Mucosa of rectum (tissue), 2 donors: ENCODE data around the gene CENPO.
"Not testable (repeated sequence)": the region's sequence is repeated elsewhere in the genome, so short reads cannot be mapped to it uniquely, and the experiment has no call there.

Experiments used
- H3K27ac ChIP-seq, 2 donors: one replicate each; pipeline ENCODE4 v1.7.0; 2013; ENCODE audit warnings: inconsistent platforms in 2 of 2, low read depth in 2 of 2, low read length in 2 of 2
- H3K27me3 ChIP-seq, 2 donors: one replicate each; pipeline ENCODE4 v1.7.0; 2013; ENCODE audit warnings: low read length in 2 of 2; ENCODE audit not compliant: control insufficient read depth in 2 of 2, insufficient read depth in 2 of 2
- H3K36me3 ChIP-seq, 2 donors: one replicate each; pipeline ENCODE4 v1.7.0; 2013; ENCODE audit warnings: low read length in 2 of 2; ENCODE audit not compliant: control insufficient read depth in 2 of 2, insufficient read depth in 2 of 2
- H3K4me1 ChIP-seq, 2 donors: one replicate each; pipeline ENCODE4 v1.7.0; 2013; ENCODE audit warnings: low read length in 2 of 2, mild to moderate bottlenecking in 1 of 2; ENCODE audit not compliant: control insufficient read depth in 2 of 2, insufficient read depth in 2 of 2
- H3K4me3 ChIP-seq, 2 donors: one replicate each; pipeline ENCODE4 v1.7.0; 2013; ENCODE audit warnings: low read length in 2 of 2
- H3K9ac ChIP-seq, 2 donors: one replicate each; pipeline ENCODE4 v1.7.0; 2013; ENCODE audit warnings: low read length in 2 of 2, low read depth in 1 of 2, mild to moderate bottlenecking in 1 of 2
- H3K9me3 ChIP-seq, 2 donors: one replicate each; pipeline ENCODE4 v1.7.0; 2013; ENCODE audit warnings: low read length in 2 of 2; ENCODE audit not compliant: control insufficient read depth in 2 of 2
- donor health status: healthy.
- donor health status: Normal muscosa, but diverticular disease.

CENPO gene

DNA sequence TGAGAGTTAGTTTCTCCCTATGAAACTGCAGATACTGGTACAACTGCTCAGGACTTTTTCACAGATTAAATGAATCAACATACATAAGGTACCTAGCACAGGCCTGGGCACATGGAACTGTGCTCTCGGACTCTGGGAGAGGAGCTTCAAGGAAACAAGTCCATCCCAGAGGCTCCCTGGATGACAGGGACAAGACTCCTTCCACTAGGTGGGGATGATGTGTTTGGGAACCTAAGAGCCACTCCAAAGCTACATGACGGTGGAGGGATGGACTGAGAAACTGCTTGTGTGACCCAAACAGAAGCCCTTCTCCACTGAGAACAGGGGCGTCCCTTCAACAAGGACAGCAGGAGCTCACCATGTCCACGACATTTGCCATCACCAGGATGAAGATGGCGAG lies 37.1 kb downstream of the CENPO start:
- Histone ChIP-seq H3K27me3 (no peaks in the 10 kb centered on the region), H3K4me1 (peaks cover 0 to 5% of the 10 kb centered on the region in 2 donors), H3K9ac (no peak overlapping the region), H3K4me3 (no peak overlapping the region), H3K27ac (no peak overlapping the region), H3K36me3 (peaks cover 5 to 6% of the 10 kb centered on the region in 2 donors), H3K9me3 (no peaks in the 10 kb centered on the region)

DNA sequence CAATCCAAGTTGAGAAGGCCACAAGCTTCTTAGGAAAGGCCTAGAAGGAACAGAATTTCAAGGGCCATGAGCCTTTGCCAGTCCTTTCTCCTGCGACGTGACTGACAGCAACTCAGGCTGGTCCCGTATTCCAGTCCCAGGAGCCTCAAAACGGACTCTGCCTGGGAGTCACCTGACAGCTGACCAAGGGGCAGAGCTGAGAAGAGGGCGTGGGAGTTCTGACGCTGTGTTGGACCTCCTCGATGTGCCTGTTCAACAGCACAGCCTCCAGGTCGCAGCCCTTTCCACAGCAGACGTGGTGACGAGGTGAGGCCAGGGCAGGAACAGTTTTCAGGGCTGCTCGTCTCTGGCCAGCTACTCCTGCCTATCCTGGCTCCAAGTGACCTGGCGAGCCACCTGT lies 37.6 kb downstream of the CENPO start:
- H3K9me3 ChIP-seq, result no peaks in the 10 kb centered on the region
- H3K27me3 ChIP-seq, result no peaks in the 10 kb centered on the region
- H3K9ac ChIP-seq, result no peak overlapping the region
- peaks cover 3 to 6% of the 10 kb centered on the region in 2 donors for H3K36me3 ChIP-seq
- H3K27ac ChIP-seq, result no peak overlapping the region
- no peak overlapping the region for H3K4me3 ChIP-seq
- peaks cover 0 to 5% of the 10 kb centered on the region in 2 donors for H3K4me1 ChIP-seq

DNA sequence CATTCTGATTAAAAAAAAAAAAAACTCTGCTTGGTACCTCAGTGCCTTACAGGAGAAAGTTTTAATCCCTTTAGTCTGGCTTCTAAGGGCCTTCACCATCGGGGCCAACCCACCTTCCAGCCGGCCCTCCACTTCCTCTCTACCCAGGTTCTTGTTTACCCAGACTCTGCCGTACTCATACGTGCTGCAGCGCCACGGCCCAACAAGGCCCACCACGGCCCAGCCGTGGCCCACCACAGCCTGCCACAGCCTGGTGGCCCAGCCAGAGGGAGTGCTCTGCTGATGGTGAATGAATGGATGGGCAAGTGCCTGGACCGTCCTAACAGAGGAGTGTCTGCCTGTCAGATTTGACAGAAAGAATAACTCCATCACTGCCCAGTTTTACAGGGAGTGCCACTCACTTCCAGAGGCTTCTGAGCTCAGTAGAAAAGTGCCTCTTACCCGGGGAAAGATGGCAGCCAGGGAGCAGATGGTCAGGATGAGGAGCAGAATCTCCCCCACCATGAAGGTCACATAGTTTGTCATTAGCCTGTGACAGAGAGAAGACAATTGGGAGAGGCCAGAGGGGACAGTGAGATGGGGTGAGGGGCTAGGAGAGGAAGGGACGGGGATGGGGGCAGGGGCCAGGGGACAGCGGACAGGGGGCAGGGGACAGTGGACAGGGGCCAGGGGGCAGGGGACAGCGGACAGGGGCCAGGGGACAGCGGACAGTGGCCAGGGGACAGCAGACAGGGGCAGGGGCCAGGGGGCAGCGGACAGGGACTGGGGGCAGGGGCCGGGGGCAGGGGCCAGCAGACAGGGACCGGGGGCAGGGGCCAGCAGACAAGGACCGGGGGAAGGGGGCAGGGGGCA lies 38.2 kb downstream of the CENPO start:
- no peak overlapping the region for H3K9ac ChIP-seq
- no peak overlapping the region for H3K4me3 ChIP-seq
- H3K27ac ChIP-seq, result no peak overlapping the region
- peaks cover 3 to 10% of the 10 kb centered on the region in 2 donors for H3K36me3 ChIP-seq
- H3K27me3 ChIP-seq, result no peaks in the 10 kb centered on the region
- H3K4me1 ChIP-seq, result peaks cover 0 to 5% of the 10 kb centered on the region in 2 donors
- H3K9me3 ChIP-seq, result no peaks in the 10 kb centered on the region

DNA sequence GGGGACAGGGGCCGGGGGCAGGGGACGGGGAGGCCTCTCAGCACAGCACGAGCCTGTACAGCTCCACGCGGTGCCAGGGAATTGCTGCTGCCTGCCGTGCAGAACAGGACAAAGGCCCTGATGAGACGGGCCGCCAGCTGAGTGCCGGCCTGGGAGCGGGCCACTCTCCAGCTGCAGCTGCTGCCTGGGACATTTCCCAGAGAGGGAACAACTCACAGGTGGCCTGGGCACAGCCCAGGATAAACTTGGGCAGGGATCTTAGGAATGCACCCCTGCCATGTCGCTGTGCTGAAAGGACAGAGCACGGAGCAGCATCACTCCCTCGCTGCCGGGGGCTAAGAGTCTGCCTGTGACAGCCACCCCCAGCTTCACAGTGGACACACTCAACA lies 38.8 kb downstream of the CENPO start:
- Histone ChIP-seq H3K27me3 (no peaks in the 10 kb centered on the region), H3K27ac (no peak overlapping the region), H3K36me3 (peaks cover 6 to 16% of the 10 kb centered on the region in 2 donors), H3K9me3 (no peaks in the 10 kb centered on the region), H3K9ac (no peak overlapping the region), H3K4me1 (peaks cover 0 to 4% of the 10 kb centered on the region in 2 donors), H3K4me3 (no peak overlapping the region)

DNA sequence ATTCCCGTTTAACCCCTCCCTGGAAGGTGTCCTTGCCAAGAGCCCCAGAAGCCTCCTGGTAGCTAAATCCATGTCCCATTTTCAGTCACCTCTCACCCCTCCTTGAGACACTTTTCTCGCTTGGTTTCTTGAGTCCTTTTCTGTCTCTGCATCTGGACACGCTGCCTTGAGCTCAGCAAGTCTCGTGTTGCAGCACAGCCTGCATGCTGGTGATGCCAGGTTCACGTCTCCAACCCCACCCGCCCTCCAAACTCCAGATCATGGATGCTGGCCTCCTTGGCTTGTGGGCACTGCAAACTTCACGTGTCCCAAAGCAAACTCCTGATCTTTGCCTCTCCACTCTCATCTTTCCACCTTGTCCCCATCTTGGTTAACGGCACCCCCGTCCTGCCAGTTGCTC lies 39.3 kb downstream of the CENPO start:
- peaks cover 6 to 16% of the 10 kb centered on the region in 2 donors for H3K36me3 ChIP-seq
- no peak overlapping the region for H3K9ac ChIP-seq
- no peak overlapping the region for H3K27ac ChIP-seq
- H3K9me3 ChIP-seq, result no peaks in the 10 kb centered on the region
- H3K4me1 ChIP-seq, result no peaks in the 10 kb centered on the region
- H3K4me3 ChIP-seq, result no peak overlapping the region
- H3K27me3 ChIP-seq, result no peaks in the 10 kb centered on the region

DNA sequence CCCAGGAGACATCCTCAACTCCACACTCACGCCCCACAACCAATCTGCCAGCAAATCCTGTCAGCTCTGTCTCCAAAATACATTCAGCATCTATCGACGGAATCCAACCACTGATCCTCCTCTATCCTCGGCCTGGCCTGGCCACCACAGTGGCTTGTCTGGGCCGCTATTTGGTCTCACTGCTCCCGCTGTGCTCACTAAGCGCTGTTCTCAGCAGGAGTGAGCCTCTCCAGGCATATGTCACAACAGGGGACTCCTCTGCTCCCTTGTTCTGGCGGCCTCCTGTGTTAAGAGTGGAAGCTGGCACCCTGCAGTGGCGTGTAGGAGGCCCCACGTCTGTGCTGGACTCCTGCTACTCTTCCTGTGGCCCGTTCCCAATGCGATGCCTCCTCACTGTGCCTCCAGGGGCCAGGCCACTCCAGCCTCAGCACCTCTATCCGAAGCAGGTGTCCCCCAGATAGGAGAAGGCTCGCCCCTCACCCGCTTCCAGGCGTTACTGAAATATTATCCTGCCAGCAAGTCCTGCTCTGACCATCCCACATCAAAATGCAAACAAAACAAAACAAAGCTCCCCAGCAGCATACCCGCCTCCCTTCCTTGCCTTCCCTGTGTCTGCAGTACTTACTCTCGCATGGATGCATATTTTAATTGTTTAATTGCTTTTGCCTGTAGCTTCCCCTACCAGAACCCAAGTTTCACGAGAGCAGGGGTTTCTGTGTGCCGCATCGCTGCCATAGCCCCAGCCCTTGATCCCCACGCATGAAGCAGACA lies 39.9 kb downstream of the CENPO start:
- H3K27ac ChIP-seq, result no peak overlapping the region
- H3K36me3 ChIP-seq, result peaks cover 6 to 16% of the 10 kb centered on the region in 2 donors
- H3K9ac ChIP-seq, result no peak overlapping the region

DNA sequence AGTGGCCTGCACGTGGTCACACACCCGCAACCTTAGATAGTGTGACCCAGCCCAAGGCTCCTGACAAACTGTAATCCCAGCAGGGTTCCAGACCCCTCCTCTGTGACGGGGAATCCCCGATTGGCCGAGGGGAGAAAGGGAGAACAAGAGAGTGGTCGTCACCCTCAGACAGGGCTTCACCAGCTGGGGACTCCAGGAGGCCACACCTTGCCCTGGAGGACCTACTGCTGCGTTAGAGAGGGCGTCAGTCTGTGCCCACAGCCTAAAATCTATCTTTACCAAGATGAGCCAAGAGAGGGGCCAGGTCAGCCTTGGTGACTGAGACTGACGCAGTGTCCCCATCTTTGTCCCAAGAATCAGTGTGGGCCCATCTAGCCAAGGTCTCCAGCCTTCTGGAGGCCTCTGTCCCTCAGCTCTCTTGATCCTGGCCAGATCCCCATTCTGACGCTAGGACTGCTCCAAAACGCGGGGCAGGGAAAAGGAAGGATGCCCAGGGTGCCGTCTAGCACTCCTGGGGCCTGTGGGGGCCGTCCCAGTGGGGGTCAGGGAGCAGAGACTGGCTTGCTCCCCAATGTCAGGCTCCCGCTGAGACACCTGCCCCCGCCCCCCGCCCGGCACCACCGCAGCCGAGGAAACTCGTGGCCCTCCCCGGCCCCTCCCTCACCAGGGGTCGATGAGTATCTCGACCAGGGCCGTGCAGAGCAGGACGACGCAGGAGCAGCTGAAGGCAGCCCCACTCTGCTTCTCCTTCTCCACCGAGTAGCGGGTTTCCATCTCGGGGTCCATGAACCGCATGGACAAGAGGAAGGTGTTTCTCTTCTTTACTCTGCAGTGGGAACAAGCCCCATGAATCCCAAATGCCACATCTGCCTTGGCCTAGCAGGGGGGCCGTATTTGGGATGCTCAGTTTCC lies 40.9 kb downstream of the CENPO start:
- H3K27me3 ChIP-seq, result no peaks in the 10 kb centered on the region
- H3K4me1 ChIP-seq, result no peaks in the 10 kb centered on the region
- no peak overlapping the region for H3K9ac ChIP-seq
- no peaks in the 10 kb centered on the region for H3K9me3 ChIP-seq
- H3K36me3 ChIP-seq, result peaks cover 6 to 16% of the 10 kb centered on the region in 2 donors
- no peak overlapping the region for H3K4me3 ChIP-seq
- no peak overlapping the region for H3K27ac ChIP-seq

More for the DNA sequence above, 39.9 kb downstream of the CENPO start:
- H3K9me3 ChIP-seq, result no peaks in the 10 kb centered on the region
- H3K27me3 ChIP-seq, result no peaks in the 10 kb centered on the region
- H3K4me3 ChIP-seq, result no peak overlapping the region
- H3K4me1 ChIP-seq, result no peaks in the 10 kb centered on the region

DNA sequence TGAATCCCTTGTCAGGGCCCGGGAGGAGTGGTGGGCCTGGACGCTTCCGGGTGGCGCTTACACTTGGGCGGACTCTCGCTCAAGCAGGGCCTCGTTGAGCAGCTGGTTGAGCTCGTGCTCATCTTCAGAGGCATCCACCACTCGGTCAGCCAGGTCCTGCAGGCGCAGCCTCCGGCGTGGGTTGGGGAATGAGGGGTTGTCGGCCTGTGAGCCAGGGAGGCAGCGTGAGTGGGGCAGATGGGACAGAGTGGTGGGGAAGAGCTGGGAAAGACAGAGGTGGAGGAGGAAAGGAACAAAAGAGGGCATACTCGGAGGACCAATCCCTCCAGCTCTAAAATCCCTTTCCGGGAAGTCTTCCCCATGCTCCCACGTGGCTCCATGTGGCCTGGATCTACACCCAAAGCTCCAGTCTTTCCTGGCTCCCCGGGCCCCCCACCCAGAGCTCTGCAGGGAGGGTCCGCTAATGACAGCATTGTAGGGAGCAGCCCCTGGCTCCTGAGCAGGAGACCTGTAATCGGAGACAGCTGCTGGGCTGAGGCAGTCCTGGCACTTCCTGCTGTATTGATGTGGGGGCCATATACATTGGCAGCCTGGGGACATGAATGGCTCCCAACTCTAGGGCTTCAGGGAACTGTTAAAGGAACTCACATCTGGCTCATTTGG lies 41.6 kb downstream of the CENPO start:
- Histone ChIP-seq H3K4me1 (no peaks in the 10 kb centered on the region), H3K27me3 (no peaks in the 10 kb centered on the region), H3K4me3 (no peak overlapping the region), H3K9me3 (no peaks in the 10 kb centered on the region), H3K9ac (no peak overlapping the region), H3K27ac (no peak overlapping the region), H3K36me3 (peaks cover 8 to 16% of the 10 kb centered on the region in 2 donors)

DNA sequence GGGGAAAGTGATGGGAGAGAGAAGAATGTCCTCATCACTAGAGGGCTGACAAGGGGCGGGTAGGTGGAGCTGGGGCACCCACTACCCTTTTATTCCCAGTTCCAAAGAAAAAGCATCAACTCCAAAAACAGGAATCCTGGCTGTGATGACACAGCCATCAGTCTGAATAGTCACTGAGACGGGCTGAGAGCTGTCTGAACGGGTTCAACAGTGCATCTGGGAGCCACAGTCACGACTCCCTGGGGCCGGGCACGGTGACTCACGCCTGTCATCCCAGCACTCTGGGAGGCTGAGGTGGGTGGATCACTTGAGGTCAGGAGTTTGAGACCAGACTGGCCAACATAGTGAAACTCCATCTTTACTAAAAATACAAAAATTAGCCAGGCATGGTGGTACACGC lies 42.2 kb downstream of the CENPO start:
- not testable (repeated sequence) for H3K4me3 ChIP-seq, H3K4me1 ChIP-seq, H3K9ac ChIP-seq, H3K27ac ChIP-seq, H3K9me3 ChIP-seq, H3K27me3 ChIP-seq
- H3K36me3 ChIP-seq, result peaks cover 9 to 16% of the 10 kb centered on the region in 2 donors
